GM13977 (cell line): ENCODE measurements around the gene INTS6L.
A peak's percentile ranks its signal among the peaks of the same experiment; 100 is the strongest.
"Not testable (repeated sequence)": the region's sequence is repeated elsewhere in the genome, so short reads cannot be mapped to it uniquely, and the experiment has no call there.

Source experiments
- DNase-seq: peaks from one replicate; pipeline ENCODE4 v3.0.0; 2012; ENCODE audit warnings: low spot score
- CTCF ChIP-seq: IDR thresholded peaks from 2 replicates; pipeline ENCODE4 v1.5.1; 2012; ENCODE audit warnings: mild to moderate bottlenecking, control low read depth; ENCODE audit not compliant: insufficient read depth; ENCODE audit errors: extremely low read depth, missing control alignments
- in situ Hi-C: fragments of 300-500 bp; cut with MboI; formaldehyde crosslinking; loops from one replicate; pipeline ENCODE4 v1.12.0; 2022; ENCODE audit warnings: low sequenced_read_pairs, low pct_unique_long_range_greater_than_20kb, mixed read lengths, inconsistent platforms; ENCODE audit not compliant: unreplicated experiment

The INTS6L gene

GRCh38 chrX:135581496-135581895 is 61.0 kb downstream of the INTS6L start:
- no peak for DNase-seq
- in situ Hi-C loops, result no loop called here
- TF ChIP-seq CTCF, result no peak

GRCh38 chrX:135585153-135585552 is 64.7 kb downstream of the INTS6L start:
- no peak for DNase-seq
- TF ChIP-seq CTCF, result no peak
- in situ Hi-C loops, result no loop called here

- in situ Hi-C loops, result no loop called here
- DNase-seq, result no peak
- no peak for TF ChIP-seq CTCF
These were observed 71.4 kb downstream of the INTS6L start for GRCh38 chrX:135591871-135592270.

DNA sequence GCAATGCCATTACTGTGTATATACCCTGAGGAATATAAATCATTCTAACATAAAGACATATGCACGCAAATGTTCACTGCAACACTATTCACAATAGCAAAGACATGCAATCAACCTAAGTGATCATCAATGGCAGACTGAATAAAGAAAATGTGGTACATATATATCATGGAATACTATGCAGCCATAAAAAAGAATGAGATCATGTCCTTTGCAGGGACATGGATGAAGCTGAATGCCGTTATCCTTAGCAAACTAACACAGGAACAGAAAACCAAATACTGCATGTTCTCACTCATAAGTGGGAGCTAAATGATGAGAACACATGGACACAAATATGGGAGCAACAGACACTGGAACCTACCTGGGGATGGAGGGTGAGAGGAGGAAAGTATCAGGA is 73.6 kb downstream of the INTS6L start:
- DNase-seq, in situ Hi-C loops: not testable (repeated sequence)

DNA sequence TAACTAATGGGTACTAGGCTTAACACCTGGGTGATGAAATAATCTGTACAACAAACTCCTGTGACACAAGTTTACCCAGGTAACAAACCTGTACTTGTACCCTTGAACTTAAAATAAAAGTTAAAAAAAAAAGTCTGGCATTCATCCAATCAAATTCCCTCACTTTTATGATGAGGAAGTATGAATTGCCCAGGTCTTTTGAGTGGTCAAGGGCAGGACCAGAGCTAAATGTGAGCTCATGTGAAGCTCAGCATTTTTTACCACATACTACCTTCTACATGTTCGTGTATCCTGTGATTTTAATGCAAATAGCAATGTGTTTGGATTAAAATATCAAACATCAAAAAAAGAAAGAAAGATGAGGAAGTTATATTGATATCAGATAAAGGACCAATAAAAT is 74.0 kb downstream of the INTS6L start:
- in situ Hi-C loops, DNase-seq: not testable (repeated sequence)

GRCh38 chrX:135595543-135595942 is 75.1 kb downstream of the INTS6L start:
- TF ChIP-seq CTCF, result no peak
- in situ Hi-C loops, result no loop called here
- no peak for DNase-seq

GRCh38 chrX:135596495-135596894 is 76.0 kb downstream of the INTS6L start:
- in situ Hi-C loops, result no loop called here
- DNase-seq, result peak; percentile 37
- peak; percentile 66 for TF ChIP-seq CTCF

- no peak for TF ChIP-seq CTCF
- DNase-seq, result no peak
- in situ Hi-C loops, result no loop called here
These were observed 85.4 kb downstream of the INTS6L start for GRCh38 chrX:135605906-135606305.

DNA sequence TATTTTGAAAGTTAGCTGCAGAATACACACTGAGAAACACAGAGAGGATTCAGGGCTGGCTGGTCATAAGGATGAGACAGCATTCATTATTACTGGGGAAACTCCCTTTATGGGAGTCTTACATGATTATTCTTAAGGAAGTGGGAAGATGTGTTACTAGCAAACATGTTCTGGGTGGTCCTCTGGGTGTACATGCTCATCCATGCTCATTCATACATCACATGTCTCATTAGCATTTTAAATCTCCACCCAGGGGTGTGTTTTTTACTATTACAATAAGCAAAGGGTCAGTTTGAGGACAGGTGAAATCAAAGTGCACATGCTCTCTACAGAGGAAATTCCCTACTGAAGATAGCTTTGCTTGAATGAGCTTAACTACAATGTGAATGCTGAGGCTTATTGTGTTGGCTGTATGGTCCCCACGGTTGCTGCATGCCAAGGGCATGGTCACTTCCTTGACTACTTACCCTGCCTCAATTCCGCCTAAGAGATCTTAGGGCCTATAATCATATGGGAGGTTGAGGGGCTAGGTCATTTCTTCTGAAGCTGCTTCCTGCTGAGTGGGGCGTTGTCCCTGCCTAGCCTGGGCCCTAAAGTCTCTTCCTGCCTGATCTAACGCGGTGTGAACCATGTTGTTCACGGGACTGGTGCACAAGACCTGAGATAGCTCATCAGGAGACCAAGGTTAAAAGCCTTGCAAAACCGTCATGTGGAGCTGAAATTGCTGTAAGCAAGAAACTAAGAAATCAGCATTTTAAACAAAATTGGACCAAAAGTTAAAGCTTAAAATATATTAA is 104.1 kb downstream of the INTS6L start:
- DNase-seq, in situ Hi-C loops: not testable (repeated sequence)
